NB4 (cell line): ENCODE results near the gene SIL1.

Source experiments
- DNase-seq: peaks from one replicate; pipeline ENCODE4 v3.0.0; 2010; ENCODE audit warnings: low read depth
- H3K4me3 ChIP-seq: one replicate; pipeline ENCODE4 v1.5.1; 2011; ENCODE audit warnings: mild to moderate bottlenecking, low read depth, low read length, moderate library complexity
- CTCF ChIP-seq: IDR thresholded peaks from one replicate; pipeline ENCODE4 v1.5.1; 2012; ENCODE audit warnings: low read depth, low read length
- MAX ChIP-seq: IDR thresholded peaks from 2 replicates; pipeline ENCODE4 v1.6.1; 2011; ENCODE audit warnings: low read depth, low read length
- MYC ChIP-seq: IDR thresholded peaks from 2 replicates; pipeline ENCODE4 v1.6.1; 2011; ENCODE audit warnings: low read depth, low read length
- POLR2A ChIP-seq: IDR thresholded peaks from 2 replicates; pipeline ENCODE4 v1.6.1; 2011; ENCODE audit warnings: mild to moderate bottlenecking; ENCODE audit not compliant: insufficient read length; ENCODE audit errors: extremely low read depth

SIL1 gene

GRCh38 chr5:138954257-138955012 lies 243.7 kb downstream of the SIL1 start:
- DNase-seq: no peak
- H3K4me3 ChIP-seq: no peak overlapping the region
- TF ChIP-seq MYC: no peak

GRCh38 chr5:138953387-138954256 lies 244.5 kb downstream of the SIL1 start:
- H3K4me3 ChIP-seq: no peak overlapping the region
- peak; percentile 89 for DNase-seq
- TF ChIP-seq MAX (peak; percentile 99), CTCF (no peak), MYC (peak; percentile 82)

- DNase-seq: peak; percentile 9
- H3K4me3 ChIP-seq: no peak overlapping the region
- no peak for TF ChIP-seq MAX
- TF ChIP-seq POLR2A: no peak
- no peak for TF ChIP-seq MYC
- no peak for TF ChIP-seq CTCF
Measured at GRCh38 chr5:138952962-138953361, 245.2 kb downstream of the SIL1 start.

GRCh38 chr5:138951986-138952735 lies 246.0 kb downstream of the SIL1 start:
- no peak for TF ChIP-seq CTCF
- no peak for TF ChIP-seq POLR2A
- no peak for TF ChIP-seq MAX
- DNase-seq: no peak
- no peak overlapping the region for H3K4me3 ChIP-seq

GRCh38 chr5:138951091-138951985 lies 246.8 kb downstream of the SIL1 start:
- TF ChIP-seq CTCF (no peak), POLR2A (no peak), MYC (no peak), MAX (no peak)
- no peak overlapping the region for H3K4me3 ChIP-seq
- DNase-seq: no peak
